CD4-positive, alpha-beta T cell treated with Interleukin-6 for 4 hours (primary cell): Measurements from ENCODE around the gene PSG6.
"Not testable (repeated sequence)": the region's sequence is repeated elsewhere in the genome, so short reads cannot be mapped to it uniquely, and the experiment has no call there.

ENCODE experiments used
- DNase-seq: peaks from one replicate; pipeline ENCODE4 v3.0.0-alpha.2; 2020; ENCODE audit warnings: mixed read lengths

Gene PSG6

GRCh38 chr19:42906162-42906561 lies 11.5 kb downstream of the PSG6 start:
- not testable (repeated sequence) for DNase-seq

GRCh38 chr19:42900561-42900960 lies 17.1 kb downstream of the PSG6 start:
- DNase-seq, result not testable (repeated sequence)

- not testable (repeated sequence) for DNase-seq
These were observed 18.0 kb downstream of the PSG6 start for GRCh38 chr19:42899674-42900073.

GRCh38 chr19:42899110-42899509 lies 18.6 kb downstream of the PSG6 start:
- DNase-seq, result not testable (repeated sequence)

GRCh38 chr19:42898656-42899055 lies 19.0 kb downstream of the PSG6 start:
- DNase-seq, result not testable (repeated sequence)

- not testable (repeated sequence) for DNase-seq
These were observed 20.0 kb downstream of the PSG6 start for GRCh38 chr19:42897729-42898128.

GRCh38 chr19:42890446-42890845 lies 27.2 kb downstream of the PSG6 start:
- not testable (repeated sequence) for DNase-seq

- not testable (repeated sequence) for DNase-seq
These were observed 29.7 kb downstream of the PSG6 start for GRCh38 chr19:42887876-42888445.

GRCh38 chr19:42882730-42883129 lies 35.0 kb downstream of the PSG6 start:
- not testable (repeated sequence) for DNase-seq

GRCh38 chr19:42882010-42882409 lies 35.7 kb downstream of the PSG6 start:
- DNase-seq, result not testable (repeated sequence)

GRCh38 chr19:42881279-42881678 lies 36.4 kb downstream of the PSG6 start:
- not testable (repeated sequence) for DNase-seq

GRCh38 chr19:42880621-42881020 lies 37.1 kb downstream of the PSG6 start:
- not testable (repeated sequence) for DNase-seq

GRCh38 chr19:42879613-42880012 lies 38.1 kb downstream of the PSG6 start, which contains the start of gene PSG1:
Gene PSG1 (minus strand): TSS chr19:42879713. CDS start chr19:42879581, 132 bp downstream.
- DNase-seq, result no peak

GRCh38 chr19:42876596-42876995 lies 41.1 kb downstream of the PSG6 start:
- DNase-seq, result not testable (repeated sequence)

- not testable (repeated sequence) for DNase-seq
These were observed 41.8 kb downstream of the PSG6 start for GRCh38 chr19:42875881-42876280.

GRCh38 chr19:42874901-42875813 lies 42.5 kb downstream of the PSG6 start:
- not testable (repeated sequence) for DNase-seq

GRCh38 chr19:42874136-42874535 lies 43.6 kb downstream of the PSG6 start:
- not testable (repeated sequence) for DNase-seq

GRCh38 chr19:42872608-42873007 lies 45.1 kb downstream of the PSG6 start:
- DNase-seq, result no peak

- no peak for DNase-seq
These were observed 60.2 kb downstream of the PSG6 start for GRCh38 chr19:42857544-42857867.

- not testable (repeated sequence) for DNase-seq
These were observed 60.7 kb downstream of the PSG6 start for GRCh38 chr19:42856866-42857543.

GRCh38 chr19:42854745-42855144 lies 62.9 kb downstream of the PSG6 start:
- DNase-seq, result not testable (repeated sequence)

- not testable (repeated sequence) for DNase-seq
These were observed 64.5 kb downstream of the PSG6 start for GRCh38 chr19:42853231-42853630.

- DNase-seq, result not testable (repeated sequence)
These were observed 64.9 kb downstream of the PSG6 start for GRCh38 chr19:42852821-42853220.
